HepG2 (cell line): ENCODE data around the gene SFXN5. TPM values are rescaled to one million over a fixed set of nuclear protein-coding genes. Genes with fewer than 3 reads are reported as not detected.

Experiments used
- KMT2B ChIP-seq: IDR thresholded peaks from 2 replicates; pipeline ENCODE4 v1.6.1; 2016; ENCODE audit warnings: missing genetic modification reagents, missing compliant biosample characterization
- REPIN1 ChIP-seq: sonication (generic); formaldehyde crosslinking; IDR thresholded peaks from 2 replicates; pipeline ENCODE4 v1.8.0; 2022; ENCODE audit warnings: missing genetic modification reagents, low read depth, mild to moderate bottlenecking, borderline replicate concordance
- ZNF850 ChIP-seq: sonication (generic); formaldehyde crosslinking; conservative IDR thresholded peaks from 2 replicates; pipeline ENCODE4 v1.9.0; 2021; ENCODE audit warnings: mild to moderate bottlenecking, missing genetic modification reagents
- polyA plus RNA-seq, 8 experiments: library from polyadenylated mRNA; depleted of rRNA in 3 of 8; stranded (reverse) in 7 of 8; unstranded in 1 of 8; fragments of >200 nt; fragmentation: Illumina TruSeq in 4 of 8; extraction: Trizol in 4 of 8; gene quantifications; 2 replicates each; pipeline versions ENCODE4 v1.2.1 to v1.2.3, GENCODE V29; 2011 to 2016; ENCODE audit warnings: low read depth in 4 of 8, missing spikeins in 1 of 8, mixed read lengths in 1 of 8; ENCODE audit not compliant: insufficient read depth in 1 of 8
- total RNA-seq, 5 experiments: library from RNA; depleted of rRNA; stranded (reverse); fragments of >200 nt; fragmentation: Illumina TruSeq; extraction: Trizol; gene quantifications; 2 replicates each; pipeline ENCODE4 v1.2.3, GENCODE V29; 2016; ENCODE audit warnings: low read depth in 1 of 5
- TF ChIP-seq, protein P1 (sequence below): sonication (generic); formaldehyde crosslinking; IDR thresholded peaks from 2 replicates; pipeline ENCODE4 v1.4.0; 2020; ENCODE audit warnings: mild to moderate bottlenecking, missing genetic modification reagents
- TF ChIP-seq, protein P2 (sequence below): sonication (generic); formaldehyde crosslinking; IDR thresholded peaks from 2 replicates; pipeline ENCODE4 v1.4.0; 2020; ENCODE audit warnings: missing genetic modification reagents, borderline replicate concordance
- TF ChIP-seq, protein P3 (sequence below): sonication (generic); formaldehyde crosslinking; conservative IDR thresholded peaks from 2 replicates; pipeline ENCODE4 v1.4.0; 2020; ENCODE audit warnings: mild to moderate bottlenecking, missing genetic modification reagents, moderate library complexity
- TF ChIP-seq, protein P4 (sequence below): sonication (generic); formaldehyde crosslinking; IDR thresholded peaks from 2 replicates; pipeline ENCODE4 v1.9.0; 2021; ENCODE audit warnings: missing genetic modification reagents, mild to moderate bottlenecking, borderline replicate concordance
- TF ChIP-seq, protein P5 (sequence below): conservative IDR thresholded peaks from 2 replicates; pipeline ENCODE4 v1.6.1; 2018; ENCODE audit warnings: missing genetic modification reagents

SFXN5 gene
- total and polyA plus RNA-seq, 2 of the 13 experiments (the other 11 are each of a cell fraction or from before 2014, with no cell fraction given), result 34.9 to 37.4 TPM

DNA sequence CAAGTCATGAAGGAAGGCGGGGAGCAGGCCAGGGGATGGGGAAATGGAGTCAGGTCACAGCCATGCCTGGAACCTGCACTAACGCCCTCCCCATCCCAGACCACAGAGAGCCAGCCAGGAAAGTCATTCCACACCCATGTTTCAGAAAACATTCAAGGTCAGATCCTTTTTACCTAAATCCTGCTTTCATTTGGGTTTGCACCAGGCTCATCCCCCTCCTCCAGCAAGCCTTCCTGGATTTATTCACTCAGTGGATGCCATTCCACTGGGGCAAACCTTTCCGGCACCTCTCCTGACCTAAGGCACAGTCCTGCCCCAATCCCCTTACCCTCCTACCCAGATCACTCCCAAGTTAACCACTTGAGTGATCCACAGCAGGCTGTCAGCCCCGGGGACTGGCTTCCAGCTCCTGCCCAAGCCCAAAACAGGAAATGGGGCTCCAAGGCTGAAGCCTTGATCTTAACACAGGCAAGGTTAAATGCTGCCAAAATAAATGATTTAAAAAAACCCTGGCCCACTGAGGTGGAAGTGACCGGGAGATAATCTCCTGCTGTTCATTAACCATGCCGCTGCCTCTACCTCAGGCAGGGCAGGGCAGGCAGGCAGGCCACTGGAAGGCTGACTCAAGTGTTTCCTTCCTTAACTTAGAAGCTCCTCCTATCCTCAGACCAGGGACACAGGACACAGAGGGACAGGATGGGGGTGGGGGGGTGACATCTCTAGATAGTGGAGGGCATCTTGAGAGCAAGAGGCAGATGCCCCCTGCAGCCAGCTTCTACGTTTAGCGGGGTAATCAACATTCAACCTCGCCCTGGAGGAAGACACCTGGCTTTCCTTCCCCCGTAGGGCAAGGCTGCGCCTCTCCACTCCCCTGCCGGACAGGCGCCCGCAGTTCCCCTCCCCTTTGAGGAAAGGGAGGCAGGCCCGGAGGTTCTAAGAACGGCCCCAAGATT, 39.8 kb upstream of the SFXN5 start (continued):
- TF ChIP-seq, protein P1, sequence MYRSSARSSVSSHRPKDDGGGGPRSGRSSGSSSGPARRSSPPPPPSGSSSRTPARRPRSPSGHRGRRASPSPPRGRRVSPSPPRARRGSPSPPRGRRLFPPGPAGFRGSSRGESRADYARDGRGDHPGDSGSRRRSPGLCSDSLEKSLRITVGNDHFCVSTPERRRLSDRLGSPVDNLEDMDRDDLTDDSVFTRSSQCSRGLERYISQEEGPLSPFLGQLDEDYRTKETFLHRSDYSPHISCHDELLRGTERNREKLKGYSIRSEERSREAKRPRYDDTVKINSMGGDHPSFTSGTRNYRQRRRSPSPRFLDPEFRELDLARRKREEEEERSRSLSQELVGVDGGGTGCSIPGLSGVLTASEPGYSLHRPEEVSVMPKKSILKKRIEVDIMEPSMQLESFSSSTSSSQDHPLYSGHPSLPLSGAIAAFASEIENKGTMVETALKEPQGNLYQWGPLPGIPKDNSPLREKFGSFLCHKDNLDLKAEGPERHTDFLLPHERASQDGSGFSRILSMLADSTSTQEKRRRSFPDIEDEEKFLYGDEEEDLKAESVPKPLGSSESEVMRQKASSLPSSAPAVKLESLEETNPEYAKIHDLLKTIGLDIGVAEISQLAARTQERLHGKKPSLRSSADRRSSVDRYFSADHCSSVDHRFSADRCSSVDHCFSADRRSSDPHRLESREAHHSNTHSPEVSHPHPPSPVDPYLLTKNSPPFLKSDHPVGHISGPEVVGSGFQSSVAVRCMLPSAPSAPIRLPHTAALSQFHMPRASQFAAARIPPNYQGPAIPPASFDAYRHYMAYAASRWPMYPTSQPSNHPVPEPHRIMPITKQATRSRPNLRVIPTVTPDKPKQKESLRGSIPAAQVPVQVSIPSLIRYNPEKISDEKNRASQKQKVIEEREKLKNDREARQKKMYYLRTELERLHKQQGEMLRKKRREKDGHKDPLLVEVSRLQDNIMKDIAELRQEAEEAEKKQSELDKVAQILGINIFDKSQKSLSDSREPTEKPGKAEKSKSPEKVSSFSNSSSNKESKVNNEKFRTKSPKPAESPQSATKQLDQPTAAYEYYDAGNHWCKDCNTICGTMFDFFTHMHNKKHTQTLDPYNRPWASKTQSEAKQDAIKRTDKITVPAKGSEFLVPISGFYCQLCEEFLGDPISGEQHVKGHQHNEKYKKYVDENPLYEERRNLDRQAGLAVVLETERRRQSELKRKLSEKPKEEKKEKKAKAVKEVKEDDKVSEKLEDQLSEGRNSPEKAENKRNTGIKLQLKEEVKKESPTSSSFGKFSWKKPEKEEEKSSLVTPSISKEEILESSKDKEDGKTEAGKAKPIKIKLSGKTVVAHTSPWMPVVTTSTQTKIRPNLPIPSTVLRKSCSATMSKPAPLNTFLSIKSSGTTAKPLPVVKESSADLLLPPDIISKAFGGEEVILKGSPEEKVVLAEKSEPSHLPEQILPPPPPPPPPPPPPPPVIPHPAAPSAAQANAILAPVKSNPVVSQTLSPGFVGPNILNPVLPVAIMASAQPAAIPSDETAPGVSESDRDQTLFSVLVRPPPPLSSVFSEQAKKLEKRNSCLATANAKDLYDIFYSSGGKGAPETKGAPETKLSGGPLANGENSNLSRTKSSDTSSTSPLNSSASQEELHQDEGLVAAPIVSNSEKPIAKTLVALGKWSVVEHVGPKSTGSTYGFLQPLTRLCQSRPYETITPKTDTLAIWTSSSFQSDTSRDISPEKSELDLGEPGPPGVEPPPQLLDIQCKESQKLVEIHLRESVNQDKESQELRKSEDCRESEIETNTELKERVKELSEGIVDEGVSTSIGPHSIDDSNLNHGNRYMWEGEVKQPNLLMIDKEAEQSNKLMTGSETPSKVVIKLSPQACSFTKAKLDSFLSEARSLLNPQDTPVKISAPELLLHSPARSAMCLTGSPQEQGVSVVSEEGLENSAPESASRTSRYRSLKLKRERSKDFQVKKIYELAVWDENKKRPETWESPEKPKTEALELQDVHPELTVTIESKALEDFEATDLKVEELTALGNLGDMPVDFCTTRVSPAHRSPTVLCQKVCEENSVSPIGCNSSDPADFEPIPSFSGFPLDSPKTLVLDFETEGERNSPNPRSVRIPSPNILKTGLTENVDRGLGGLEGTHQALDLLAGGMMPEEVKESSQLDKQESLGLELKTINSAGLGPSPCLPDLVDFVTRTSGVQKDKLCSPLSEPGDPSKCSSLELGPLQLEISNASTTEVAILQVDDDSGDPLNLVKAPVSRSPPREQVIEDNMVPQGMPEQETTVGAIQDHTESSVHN, result 0 out of 2 replicates have a peak, but pooled peaks have one; percentile 63
- TF ChIP-seq, protein P2, sequence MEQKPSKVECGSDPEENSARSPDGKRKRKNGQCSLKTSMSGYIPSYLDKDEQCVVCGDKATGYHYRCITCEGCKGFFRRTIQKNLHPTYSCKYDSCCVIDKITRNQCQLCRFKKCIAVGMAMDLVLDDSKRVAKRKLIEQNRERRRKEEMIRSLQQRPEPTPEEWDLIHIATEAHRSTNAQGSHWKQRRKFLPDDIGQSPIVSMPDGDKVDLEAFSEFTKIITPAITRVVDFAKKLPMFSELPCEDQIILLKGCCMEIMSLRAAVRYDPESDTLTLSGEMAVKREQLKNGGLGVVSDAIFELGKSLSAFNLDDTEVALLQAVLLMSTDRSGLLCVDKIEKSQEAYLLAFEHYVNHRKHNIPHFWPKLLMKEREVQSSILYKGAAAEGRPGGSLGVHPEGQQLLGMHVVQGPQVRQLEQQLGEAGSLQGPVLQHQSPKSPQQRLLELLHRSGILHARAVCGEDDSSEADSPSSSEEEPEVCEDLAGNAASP (CRISPR knock-in tag), result 0 out of 2 replicates have a peak, but pooled peaks have one; percentile 25
- TF ChIP-seq KMT2B (CRISPR knock-in tag) (peak; percentile 18; the same call in 1 of the 2 replicates), ZNF850 (CRISPR knock-in tag) (no peak), REPIN1 (CRISPR knock-in tag) (no peak)
- TF ChIP-seq, protein P3, sequence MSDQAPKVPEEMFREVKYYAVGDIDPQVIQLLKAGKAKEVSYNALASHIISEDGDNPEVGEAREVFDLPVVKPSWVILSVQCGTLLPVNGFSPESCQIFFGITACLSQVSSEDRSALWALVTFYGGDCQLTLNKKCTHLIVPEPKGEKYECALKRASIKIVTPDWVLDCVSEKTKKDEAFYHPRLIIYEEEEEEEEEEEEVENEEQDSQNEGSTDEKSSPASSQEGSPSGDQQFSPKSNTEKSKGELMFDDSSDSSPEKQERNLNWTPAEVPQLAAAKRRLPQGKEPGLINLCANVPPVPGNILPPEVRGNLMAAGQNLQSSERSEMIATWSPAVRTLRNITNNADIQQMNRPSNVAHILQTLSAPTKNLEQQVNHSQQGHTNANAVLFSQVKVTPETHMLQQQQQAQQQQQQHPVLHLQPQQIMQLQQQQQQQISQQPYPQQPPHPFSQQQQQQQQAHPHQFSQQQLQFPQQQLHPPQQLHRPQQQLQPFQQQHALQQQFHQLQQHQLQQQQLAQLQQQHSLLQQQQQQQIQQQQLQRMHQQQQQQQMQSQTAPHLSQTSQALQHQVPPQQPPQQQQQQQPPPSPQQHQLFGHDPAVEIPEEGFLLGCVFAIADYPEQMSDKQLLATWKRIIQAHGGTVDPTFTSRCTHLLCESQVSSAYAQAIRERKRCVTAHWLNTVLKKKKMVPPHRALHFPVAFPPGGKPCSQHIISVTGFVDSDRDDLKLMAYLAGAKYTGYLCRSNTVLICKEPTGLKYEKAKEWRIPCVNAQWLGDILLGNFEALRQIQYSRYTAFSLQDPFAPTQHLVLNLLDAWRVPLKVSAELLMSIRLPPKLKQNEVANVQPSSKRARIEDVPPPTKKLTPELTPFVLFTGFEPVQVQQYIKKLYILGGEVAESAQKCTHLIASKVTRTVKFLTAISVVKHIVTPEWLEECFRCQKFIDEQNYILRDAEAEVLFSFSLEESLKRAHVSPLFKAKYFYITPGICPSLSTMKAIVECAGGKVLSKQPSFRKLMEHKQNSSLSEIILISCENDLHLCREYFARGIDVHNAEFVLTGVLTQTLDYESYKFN (CRISPR knock-in tag), result 0 out of 2 replicates have a peak, but pooled peaks have one; percentile 25
- TF ChIP-seq, protein P4, sequence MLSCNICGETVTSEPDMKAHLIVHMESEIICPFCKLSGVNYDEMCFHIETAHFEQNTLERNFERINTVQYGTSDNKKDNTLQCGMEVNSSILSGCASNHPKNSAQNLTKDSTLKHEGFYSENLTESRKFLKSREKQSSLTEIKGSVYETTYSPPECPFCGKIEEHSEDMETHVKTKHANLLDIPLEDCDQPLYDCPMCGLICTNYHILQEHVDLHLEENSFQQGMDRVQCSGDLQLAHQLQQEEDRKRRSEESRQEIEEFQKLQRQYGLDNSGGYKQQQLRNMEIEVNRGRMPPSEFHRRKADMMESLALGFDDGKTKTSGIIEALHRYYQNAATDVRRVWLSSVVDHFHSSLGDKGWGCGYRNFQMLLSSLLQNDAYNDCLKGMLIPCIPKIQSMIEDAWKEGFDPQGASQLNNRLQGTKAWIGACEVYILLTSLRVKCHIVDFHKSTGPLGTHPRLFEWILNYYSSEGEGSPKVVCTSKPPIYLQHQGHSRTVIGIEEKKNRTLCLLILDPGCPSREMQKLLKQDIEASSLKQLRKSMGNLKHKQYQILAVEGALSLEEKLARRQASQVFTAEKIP (CRISPR knock-in tag), result no peak
- TF ChIP-seq, protein P5, sequence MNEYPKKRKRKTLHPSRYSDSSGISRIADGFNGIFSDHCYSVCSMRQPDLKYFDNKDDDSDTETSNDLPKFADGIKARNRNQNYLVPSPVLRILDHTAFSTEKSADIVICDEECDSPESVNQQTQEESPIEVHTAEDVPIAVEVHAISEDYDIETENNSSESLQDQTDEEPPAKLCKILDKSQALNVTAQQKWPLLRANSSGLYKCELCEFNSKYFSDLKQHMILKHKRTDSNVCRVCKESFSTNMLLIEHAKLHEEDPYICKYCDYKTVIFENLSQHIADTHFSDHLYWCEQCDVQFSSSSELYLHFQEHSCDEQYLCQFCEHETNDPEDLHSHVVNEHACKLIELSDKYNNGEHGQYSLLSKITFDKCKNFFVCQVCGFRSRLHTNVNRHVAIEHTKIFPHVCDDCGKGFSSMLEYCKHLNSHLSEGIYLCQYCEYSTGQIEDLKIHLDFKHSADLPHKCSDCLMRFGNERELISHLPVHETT (CRISPR knock-in tag), result 0 out of 2 replicates have a peak, but pooled peaks have one; percentile 31
